K562 (cell line): Measurements from ENCODE around the gene SNCG. TPM values are rescaled to one million over a fixed set of nuclear protein-coding genes. Genes with fewer than 3 reads are reported as not detected.

Experiments
- ATAC-seq: fragments of 200-7000 bp; cut with Tn5 transposase; 3 replicates; pipeline ENCODE4 v1.9.1; 2020; ENCODE audit warnings: moderate library complexity
- BruUV-seq: library from RNA; stranded (reverse); fragments of 400-500 nt; replicated peaks from 2 replicates; lab custom pipeline; 2021; lab: Mats Ljungman, UMichigan
- CTCF ChIA-PET: fragments of 300-600 bp; formaldehyde crosslinking; extraction: SDS; loops from one replicate; lab custom pipeline; 2021; ENCODE audit warnings: low intra/inter-chr PET ratio; lab: Yijun Ruan, JAX
- POLR2A ChIA-PET: fragments of 300-600, 350-650 bp; sonication (Branson Sonifier 250); formaldehyde crosslinking; extraction: SDS; loops from one replicate; lab custom pipeline; 2021; ENCODE audit warnings: antibody characterized with exemption, inconsistent platforms; lab: Yijun Ruan, JAX
- DNase-seq, 4 experiments: peaks; one replicate each; pipeline versions ENCODE4 v3.0.0 to v3.0.0-alpha.2; 2011 to 2018; ENCODE audit warnings: low spot score in 3 of 4, mixed read lengths in 3 of 4; ENCODE audit errors: extremely low read depth in 1 of 4
- FAIRE-seq: peaks from 2 replicates; lab custom pipeline; 2011; peaks lifted over from hg19 to GRCh38; lab: Jason Lieb, UNC
- H2AFZ ChIP-seq: 2 replicates; pipeline ENCODE4 v1.6.0; 2011; ENCODE audit warnings: low read depth, low read length, control low read depth, inconsistent platforms
- H3K27ac ChIP-seq: fragments of 200-600 bp; 3 replicates; pipeline ENCODE4 v1.8.0; 2011; ENCODE audit warnings: low read depth, mild to moderate bottlenecking, control low read depth, inconsistent platforms, low read length, moderate library complexity, mixed read lengths; ENCODE audit errors: extremely low read depth
- H3K27me3 ChIP-seq, 2 experiments: fragments of 300-600 bp in 1 of 2; 2 replicates in 1 of 2; 3 replicates in 1 of 2; pipeline versions ENCODE4 v1.6.0 to v1.8.0; 2011; ENCODE audit warnings: inconsistent platforms in 2 of 2, low read length in 2 of 2, mild to moderate bottlenecking in 1 of 2, mixed read lengths in 1 of 2, moderate library complexity in 1 of 2; ENCODE audit not compliant: control insufficient read depth in 2 of 2, insufficient read depth in 2 of 2
- H3K36me3 ChIP-seq: fragments of 300-600 bp; 3 replicates; pipeline ENCODE4 v1.8.0; 2011; ENCODE audit warnings: mild to moderate bottlenecking, low read length, inconsistent platforms; ENCODE audit not compliant: control insufficient read depth, insufficient read depth
- H3K4me1 ChIP-seq, 2 experiments: fragments of 200-600 bp in 1 of 2; replicated peaks in 1 of 2; 2 replicates in 1 of 2; 3 replicates in 1 of 2; pipeline versions ENCODE4 v1.5.1 to v1.8.0; 2011; ENCODE audit warnings: inconsistent platforms in 2 of 2, low read length in 2 of 2, mild to moderate bottlenecking in 1 of 2, mixed read lengths in 1 of 2, moderate library complexity in 1 of 2; ENCODE audit not compliant: control insufficient read depth in 2 of 2, insufficient read depth in 2 of 2
- H3K4me2 ChIP-seq: 2 replicates; pipeline ENCODE4 v1.6.1; 2011; ENCODE audit warnings: low read length, control low read depth, inconsistent platforms, mixed read lengths; ENCODE audit not compliant: insufficient read depth
- H3K4me3 ChIP-seq: fragments of 200-600 bp; sonication (generic), shearing (Covaris generic); 2 replicates; pipeline ENCODE4 v1.5.1; 2016; ENCODE audit warnings: control low read depth, inconsistent platforms
- H3K79me2 ChIP-seq: fragments of 200-600 bp; 3 replicates; pipeline ENCODE4 v1.8.0; 2011; ENCODE audit warnings: low read length, inconsistent platforms; ENCODE audit not compliant: control insufficient read depth, insufficient read depth
- H3K9ac ChIP-seq, 2 experiments: 2 replicates each; pipeline versions ENCODE4 v1.6.0 to v1.6.1; 2011; ENCODE audit warnings: low read depth in 2 of 2, low read length in 2 of 2, control low read depth in 1 of 2, inconsistent platforms in 1 of 2, mild to moderate bottlenecking in 1 of 2, mixed read lengths in 1 of 2; ENCODE audit not compliant: insufficient read depth in 1 of 2
- H3K9me1 ChIP-seq: one replicate; pipeline ENCODE4 v1.6.0; 2011; ENCODE audit warnings: inconsistent platforms, mild to moderate bottlenecking, low read length, moderate library complexity; ENCODE audit not compliant: control insufficient read depth, insufficient read depth
- H3K9me3 ChIP-seq: replicated peaks from 2 replicates; pipeline ENCODE4 v1.5.1; 2011; ENCODE audit warnings: low read depth, low read length, inconsistent platforms; ENCODE audit not compliant: control insufficient read depth, insufficient read depth
- H4K20me1 ChIP-seq: replicated peaks from 2 replicates; pipeline ENCODE4 v1.6.1; 2011; ENCODE audit warnings: low read length, inconsistent platforms, mixed read lengths; ENCODE audit not compliant: control insufficient read depth, insufficient read depth
- NFRKB ChIP-seq: fragments of 450-650 bp; IDR thresholded peaks from 2 replicates; pipeline ENCODE4 v1.6.1; 2016; ENCODE audit warnings: low read depth
- WGBS: fragments of 100-300 bp; shearing (Covaris generic); methylation state at CpG from one replicate; pipeline ENCODE4 v1.1.6; 2016; ENCODE audit warnings: low coverage, mixed read lengths; ENCODE audit not compliant: insufficient coverage; ENCODE audit errors: missing lambda C conversion rate; 5-methylcytosine and 5-hydroxymethylcytosine counted together
- in situ Hi-C: fragments of 300-500 bp; cut with MboI; formaldehyde crosslinking; loops from 4 replicates; pipeline ENCODE4 v1.15.0; 2018; ENCODE audit warnings: inconsistent platforms, mixed read lengths
- intact Hi-C: fragments of 100-400 bp; cut with micrococcal nuclease; formaldehyde crosslinking; loops from 2 replicates; pipeline ENCODE4 v1.14.2; 2022
- polyA plus RNA-seq, 8 experiments: library from polyadenylated mRNA; depleted of rRNA in 4 of 8; stranded (reverse) in 5 of 8; unstranded in 3 of 8; fragments of >200 nt; fragmentation: Nextera tagmentation in 2 of 8; fragmentation: Illumina TruSeq in 1 of 8; extraction: Ambion mirVana in 2 of 8; extraction: Trizol in 1 of 8; gene quantifications; 2 replicates each; pipeline versions ENCODE4 v1.2.1 to v1.2.3, GENCODE V29; 2011 to 2014; ENCODE audit warnings: inconsistent platforms in 1 of 8, missing spikeins in 1 of 8
- total RNA-seq, 7 experiments: library from RNA; depleted of rRNA in 6 of 7; stranded (reverse); fragments of >200 nt in 6 of 7; fragmentation: Illumina TruSeq in 2 of 7; extraction: Trizol in 2 of 7; gene quantifications; 2 replicates each; pipeline versions ENCODE4 v1.2.1 to v1.2.3, GENCODE V29; 2011 to 2021; ENCODE audit warnings: low replicate concordance in 1 of 7
- TF ChIP-seq, protein P1 (sequence below): fragments of 250-450 bp; sonication (Bioruptor Pico); IDR thresholded peaks from 2 replicates; pipeline ENCODE4 v1.8.0; 2022; ENCODE audit warnings: inconsistent platforms, mild to moderate bottlenecking, moderate library complexity, borderline replicate concordance

SNCG gene
- total and polyA plus RNA-seq, 9 of the 15 experiments (the other 6 are each of a cell fraction or from before 2014, with no cell fraction given) = 9.8 to 146 (median 93.6) TPM

DNA sequence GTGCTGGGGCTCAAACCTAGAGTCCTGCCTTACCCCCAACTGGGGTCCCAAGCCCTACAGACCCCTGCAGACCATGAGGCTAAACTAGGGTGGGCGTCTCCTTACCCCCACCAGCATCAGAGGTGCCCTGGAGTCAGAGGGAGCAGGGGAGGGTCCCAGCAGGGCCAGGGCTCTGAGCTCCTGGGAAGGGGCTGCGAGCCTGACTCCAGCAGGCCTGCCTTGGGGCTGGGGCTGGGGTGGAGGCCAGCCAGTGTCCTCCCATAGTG lies 1.3 kb downstream of the SNCG start:
- ATAC-seq (no peak), FAIRE-seq (no peak), DNase-seq (no peak)
- TF ChIP-seq, protein P1, sequence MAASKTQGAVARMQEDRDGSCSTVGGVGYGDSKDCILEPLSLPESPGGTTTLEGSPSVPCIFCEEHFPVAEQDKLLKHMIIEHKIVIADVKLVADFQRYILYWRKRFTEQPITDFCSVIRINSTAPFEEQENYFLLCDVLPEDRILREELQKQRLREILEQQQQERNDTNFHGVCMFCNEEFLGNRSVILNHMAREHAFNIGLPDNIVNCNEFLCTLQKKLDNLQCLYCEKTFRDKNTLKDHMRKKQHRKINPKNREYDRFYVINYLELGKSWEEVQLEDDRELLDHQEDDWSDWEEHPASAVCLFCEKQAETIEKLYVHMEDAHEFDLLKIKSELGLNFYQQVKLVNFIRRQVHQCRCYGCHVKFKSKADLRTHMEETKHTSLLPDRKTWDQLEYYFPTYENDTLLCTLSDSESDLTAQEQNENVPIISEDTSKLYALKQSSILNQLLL (CRISPR knock-in tag) = no peak
- TF ChIP-seq NFRKB = 0 out of 2 replicates have a peak, but pooled peaks have one; percentile 54
- CTCF ChIA-PET = interaction anchor here (0.7 to 4.5 kb wide), 2 partner anchors 20 to 266 kb away, joined by 4 to 28 read pairs; no protein-coding TSS in a partner anchor
- Histone ChIP-seq H3K9me3 (no peaks in the 10 kb centered on the region), H3K79me2 (peaks cover 17% of the 10 kb centered on the region; the same call in 2 of the 3 replicates), H3K4me1 (peaks cover 58 to 88% of the 10 kb centered on the region in 2 experiments), H3K27me3 (no peaks in the 10 kb centered on the region), H4K20me1 (no peaks in the 10 kb centered on the region), H3K27ac (peak overlapping the region; percentile 91), H3K4me2 (peak overlapping the region; percentile 83), H2AFZ (peak overlapping the region; percentile 83), H3K4me3 (peak overlapping the region; percentile 49), H3K9ac (peak overlapping the region; percentile 79 to 90), H3K9me1 (no peaks in the 10 kb centered on the region), H3K36me3 (peaks cover 4% of the 10 kb centered on the region; the same call in 2 of the 3 replicates)
- intact Hi-C loops = loop anchor here (1.0 kb wide), 2 partner anchors 20 to 271 kb away; no protein-coding TSS in a partner anchor
- WGBS = 20% methylated on average over 2 of the region's 2 CpGs
- TSS peak; percentile 54 for BruUV-seq
- POLR2A ChIA-PET = interaction anchor here (0.6 kb wide), 1 partner anchor 221 kb away, joined by 3 read pairs; no protein-coding TSS in a partner anchor
- in situ Hi-C loops = no loop called here
